Esophagus squamous epithelium (tissue), 4 donors: ENCODE measurements around the gene MEFV.

Source experiments
- POLR2A ChIP-seq, 4 donors: fragments of 450-650 bp; IDR thresholded peaks; one replicate each; pipeline ENCODE4 v1.6.1; 2017; ENCODE audit warnings: antibody characterized with exemption in 4 of 4, mild to moderate bottlenecking in 4 of 4, moderate library complexity in 3 of 4
- TF ChIP-seq, protein P1 (sequence below), 6 experiments: fragments of 450-650 bp in 4 of 6; fragments of 200-600 bp in 2 of 6; sonication (generic) in 2 of 6; IDR thresholded peaks; one replicate each; pipeline ENCODE4 v1.5.1; 2016 to 2019; ENCODE audit warnings: antibody characterized with exemption in 6 of 6, mild to moderate bottlenecking in 4 of 6, moderate library complexity in 4 of 6

GRCh38 chr16:3234543-3234856 is 21.9 kb downstream of the MEFV start:
- TF ChIP-seq, protein P1, sequence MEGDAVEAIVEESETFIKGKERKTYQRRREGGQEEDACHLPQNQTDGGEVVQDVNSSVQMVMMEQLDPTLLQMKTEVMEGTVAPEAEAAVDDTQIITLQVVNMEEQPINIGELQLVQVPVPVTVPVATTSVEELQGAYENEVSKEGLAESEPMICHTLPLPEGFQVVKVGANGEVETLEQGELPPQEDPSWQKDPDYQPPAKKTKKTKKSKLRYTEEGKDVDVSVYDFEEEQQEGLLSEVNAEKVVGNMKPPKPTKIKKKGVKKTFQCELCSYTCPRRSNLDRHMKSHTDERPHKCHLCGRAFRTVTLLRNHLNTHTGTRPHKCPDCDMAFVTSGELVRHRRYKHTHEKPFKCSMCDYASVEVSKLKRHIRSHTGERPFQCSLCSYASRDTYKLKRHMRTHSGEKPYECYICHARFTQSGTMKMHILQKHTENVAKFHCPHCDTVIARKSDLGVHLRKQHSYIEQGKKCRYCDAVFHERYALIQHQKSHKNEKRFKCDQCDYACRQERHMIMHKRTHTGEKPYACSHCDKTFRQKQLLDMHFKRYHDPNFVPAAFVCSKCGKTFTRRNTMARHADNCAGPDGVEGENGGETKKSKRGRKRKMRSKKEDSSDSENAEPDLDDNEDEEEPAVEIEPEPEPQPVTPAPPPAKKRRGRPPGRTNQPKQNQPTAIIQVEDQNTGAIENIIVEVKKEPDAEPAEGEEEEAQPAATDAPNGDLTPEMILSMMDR (IDR thresholded peaks at IDR 0.05), result no peak
- no peak for TF ChIP-seq POLR2A (IDR thresholded peaks at IDR 0.05)
